ENCODE data around the gene PCDH9.

DNA sequence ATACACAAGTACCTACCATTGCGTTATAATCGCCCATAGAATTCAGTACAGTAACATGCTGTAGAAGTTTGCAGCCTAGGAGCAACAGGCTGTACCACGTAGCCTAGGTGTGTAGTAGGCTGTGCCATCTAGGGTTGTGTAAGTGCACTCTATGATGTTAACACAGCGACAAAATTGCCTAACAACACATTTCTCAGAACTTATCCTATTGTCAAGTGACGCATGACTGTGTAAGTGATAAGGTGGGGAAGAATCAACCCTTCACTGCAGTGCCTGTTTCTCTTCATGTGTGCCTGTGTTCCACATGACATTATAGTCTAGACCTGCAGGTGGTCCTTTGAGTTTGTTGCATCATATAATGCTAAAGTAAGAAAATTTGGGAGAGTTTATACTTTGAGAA is 94.0 kb downstream of the PCDH9 start:
- TF ChIP-seq, protein P1, sequence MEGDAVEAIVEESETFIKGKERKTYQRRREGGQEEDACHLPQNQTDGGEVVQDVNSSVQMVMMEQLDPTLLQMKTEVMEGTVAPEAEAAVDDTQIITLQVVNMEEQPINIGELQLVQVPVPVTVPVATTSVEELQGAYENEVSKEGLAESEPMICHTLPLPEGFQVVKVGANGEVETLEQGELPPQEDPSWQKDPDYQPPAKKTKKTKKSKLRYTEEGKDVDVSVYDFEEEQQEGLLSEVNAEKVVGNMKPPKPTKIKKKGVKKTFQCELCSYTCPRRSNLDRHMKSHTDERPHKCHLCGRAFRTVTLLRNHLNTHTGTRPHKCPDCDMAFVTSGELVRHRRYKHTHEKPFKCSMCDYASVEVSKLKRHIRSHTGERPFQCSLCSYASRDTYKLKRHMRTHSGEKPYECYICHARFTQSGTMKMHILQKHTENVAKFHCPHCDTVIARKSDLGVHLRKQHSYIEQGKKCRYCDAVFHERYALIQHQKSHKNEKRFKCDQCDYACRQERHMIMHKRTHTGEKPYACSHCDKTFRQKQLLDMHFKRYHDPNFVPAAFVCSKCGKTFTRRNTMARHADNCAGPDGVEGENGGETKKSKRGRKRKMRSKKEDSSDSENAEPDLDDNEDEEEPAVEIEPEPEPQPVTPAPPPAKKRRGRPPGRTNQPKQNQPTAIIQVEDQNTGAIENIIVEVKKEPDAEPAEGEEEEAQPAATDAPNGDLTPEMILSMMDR (IDR thresholded peaks at IDR 0.05), result no peak
- no peak for TF ChIP-seq POLR2A (IDR thresholded peaks at IDR 0.05)

Measured in thyroid gland (tissue), 4 donors.